ENCODE measurements around the gene CTSA.

The CTSA gene

DNA sequence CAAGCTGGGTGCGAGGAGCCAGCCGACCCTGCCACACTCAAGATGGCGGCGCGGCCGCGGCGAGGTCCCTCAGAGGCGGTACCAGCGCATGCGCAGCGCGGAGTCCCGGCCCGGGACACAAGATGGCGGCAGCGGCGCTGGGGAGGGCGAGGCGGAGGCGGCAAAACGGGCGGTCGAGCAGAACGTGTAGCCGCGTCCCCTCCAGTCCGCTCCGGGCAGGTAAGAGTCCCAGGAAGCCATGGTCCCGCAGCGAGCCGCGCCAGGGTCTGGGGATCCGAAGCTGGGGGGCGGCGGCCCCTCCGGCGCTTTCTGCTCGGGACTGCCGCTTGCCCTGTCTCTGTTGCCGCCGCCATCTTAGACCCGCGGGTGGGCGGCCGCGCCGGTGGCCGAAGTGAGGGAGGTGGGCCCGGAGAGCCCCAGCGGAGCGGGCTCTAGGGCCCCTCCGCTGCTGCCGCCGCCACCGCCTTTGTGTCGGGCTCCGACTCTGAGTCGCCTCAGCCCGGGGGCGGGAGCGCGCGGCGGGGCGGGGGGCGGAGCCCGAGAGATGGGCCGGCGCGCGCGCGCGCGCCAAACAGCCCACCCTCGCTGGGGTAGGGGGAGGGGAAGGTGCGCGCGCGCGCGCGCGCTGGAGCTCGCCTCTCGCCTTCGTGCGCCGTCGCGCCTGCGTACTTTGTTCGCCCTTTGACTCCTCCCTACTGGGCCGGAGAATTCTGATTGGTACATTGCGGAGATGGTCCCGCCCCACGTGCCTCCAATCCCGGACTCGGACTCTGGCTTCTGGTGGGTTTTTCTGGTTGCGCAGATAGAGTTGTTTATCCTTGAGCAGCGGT is 43.7 kb downstream of the CTSA start, which contains the start of gene PCIF1:
Gene PCIF1 (plus strand): TSS at position 98 of the 830 bp plus-strand sequence. CDS start 4,317 bp downstream, outside the sequence.
- Histone ChIP-seq H3K4me1 (ENCODE audit: insufficient read depth, poor library complexity, severe bottlenecking) (peaks cover 8% of the 10 kb centered on the region), H3K27ac (ENCODE audit: poor library complexity, severe bottlenecking) (peak within 1 kb of the TSS; percentile 83), H3K4me3 (ENCODE audit: severe bottlenecking) (peak within 1 kb of the TSS; percentile 85), H3K36me3 (ENCODE audit: low read depth) (peaks cover 30% of the 10 kb centered on the region), H3K27me3 (ENCODE audit: insufficient read depth, poor library complexity, severe bottlenecking) (no peaks in the 10 kb centered on the region), H3K9me3 (ENCODE audit: severe bottlenecking) (no peaks in the 10 kb centered on the region)
- ATAC-seq (ENCODE audit: low read depth) (peak; percentile 70), DNase-seq (ENCODE audit: low spot score) (peak; percentile 100)
- TF ChIP-seq, protein P1, sequence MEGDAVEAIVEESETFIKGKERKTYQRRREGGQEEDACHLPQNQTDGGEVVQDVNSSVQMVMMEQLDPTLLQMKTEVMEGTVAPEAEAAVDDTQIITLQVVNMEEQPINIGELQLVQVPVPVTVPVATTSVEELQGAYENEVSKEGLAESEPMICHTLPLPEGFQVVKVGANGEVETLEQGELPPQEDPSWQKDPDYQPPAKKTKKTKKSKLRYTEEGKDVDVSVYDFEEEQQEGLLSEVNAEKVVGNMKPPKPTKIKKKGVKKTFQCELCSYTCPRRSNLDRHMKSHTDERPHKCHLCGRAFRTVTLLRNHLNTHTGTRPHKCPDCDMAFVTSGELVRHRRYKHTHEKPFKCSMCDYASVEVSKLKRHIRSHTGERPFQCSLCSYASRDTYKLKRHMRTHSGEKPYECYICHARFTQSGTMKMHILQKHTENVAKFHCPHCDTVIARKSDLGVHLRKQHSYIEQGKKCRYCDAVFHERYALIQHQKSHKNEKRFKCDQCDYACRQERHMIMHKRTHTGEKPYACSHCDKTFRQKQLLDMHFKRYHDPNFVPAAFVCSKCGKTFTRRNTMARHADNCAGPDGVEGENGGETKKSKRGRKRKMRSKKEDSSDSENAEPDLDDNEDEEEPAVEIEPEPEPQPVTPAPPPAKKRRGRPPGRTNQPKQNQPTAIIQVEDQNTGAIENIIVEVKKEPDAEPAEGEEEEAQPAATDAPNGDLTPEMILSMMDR (IDR thresholded peaks at IDR 0.05; ENCODE audit: poor library complexity, severe bottlenecking): no peak

DNA sequence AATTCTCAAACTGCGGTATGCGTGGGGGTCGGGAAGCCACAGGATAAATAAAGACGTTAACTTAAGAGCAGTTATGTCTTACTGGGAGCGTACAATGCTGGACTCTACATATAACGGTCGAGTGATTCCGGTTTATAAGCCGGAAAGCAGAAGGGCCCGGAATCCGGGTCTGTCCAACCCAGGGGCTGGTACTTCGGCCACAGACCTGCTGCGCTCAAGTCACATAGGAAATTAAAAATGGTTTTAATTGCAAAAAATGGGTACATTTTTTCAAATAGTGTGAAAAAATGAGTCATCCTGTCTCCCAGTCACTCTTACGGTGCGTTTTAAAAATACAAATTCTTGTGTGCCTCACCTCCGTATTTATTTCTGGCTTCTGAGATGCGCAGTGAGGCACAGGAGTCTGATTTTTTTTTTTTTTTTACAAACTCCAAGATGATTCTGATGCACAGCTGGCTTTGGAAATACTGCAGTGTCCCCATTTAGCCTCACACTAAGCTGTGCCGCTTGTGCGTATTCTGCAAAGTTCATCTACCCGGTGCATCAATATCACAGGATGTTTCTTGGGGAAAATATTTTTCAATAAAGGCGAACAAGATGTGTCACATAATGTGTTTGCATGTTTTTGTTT is 44.4 kb downstream of the CTSA start:
- H3K4me1 ChIP-seq (ENCODE audit: insufficient read depth, poor library complexity, severe bottlenecking): peaks cover 8% of the 10 kb centered on the region
- peak overlapping the region; percentile 85 for H3K4me3 ChIP-seq (ENCODE audit: severe bottlenecking)
- H3K27me3 ChIP-seq (ENCODE audit: insufficient read depth, poor library complexity, severe bottlenecking): no peaks in the 10 kb centered on the region
- peak overlapping the region; percentile 83 for H3K27ac ChIP-seq (ENCODE audit: poor library complexity, severe bottlenecking)
- DNase-seq (ENCODE audit: low spot score) (no peak), ATAC-seq (ENCODE audit: low read depth) (peak; percentile 5)
- no peaks in the 10 kb centered on the region for H3K9me3 ChIP-seq (ENCODE audit: severe bottlenecking)
- peaks cover 37% of the 10 kb centered on the region for H3K36me3 ChIP-seq (ENCODE audit: low read depth)
- TF ChIP-seq, protein P1 (IDR thresholded peaks at IDR 0.05; ENCODE audit: poor library complexity, severe bottlenecking): no peak

DNA sequence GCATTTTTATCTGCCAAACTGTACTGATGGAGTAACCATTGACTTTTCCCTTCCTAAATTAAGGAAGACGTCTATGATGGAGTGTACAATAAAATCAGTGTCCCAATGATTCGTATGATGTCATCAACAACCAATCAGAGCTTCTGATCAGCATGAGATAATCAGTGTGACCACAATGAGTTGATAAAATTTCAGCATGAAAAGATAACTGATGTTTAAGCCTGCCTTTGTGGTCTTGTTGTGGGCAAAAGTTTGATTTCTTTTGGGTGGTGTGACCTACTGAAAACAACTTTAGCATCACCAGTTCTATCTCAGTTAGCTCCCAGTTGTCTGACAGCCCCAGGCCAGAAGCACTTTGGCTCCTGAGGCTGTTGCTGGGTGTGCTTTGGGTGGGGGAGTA is 46.6 kb downstream of the CTSA start:
- Histone ChIP-seq H3K36me3 (ENCODE audit: low read depth) (peaks cover 58% of the 10 kb centered on the region), H3K9me3 (ENCODE audit: severe bottlenecking) (no peaks in the 10 kb centered on the region), H3K4me1 (ENCODE audit: insufficient read depth, poor library complexity, severe bottlenecking) (peaks cover 8% of the 10 kb centered on the region), H3K27me3 (ENCODE audit: insufficient read depth, poor library complexity, severe bottlenecking) (no peaks in the 10 kb centered on the region), H3K27ac (ENCODE audit: poor library complexity, severe bottlenecking) (no peak overlapping the region), H3K4me3 (ENCODE audit: severe bottlenecking) (no peak overlapping the region)
- ATAC-seq (ENCODE audit: low read depth): no peak
- no peak for DNase-seq (ENCODE audit: low spot score)
- TF ChIP-seq, protein P1 (IDR thresholded peaks at IDR 0.05; ENCODE audit: poor library complexity, severe bottlenecking): no peak

DNA sequence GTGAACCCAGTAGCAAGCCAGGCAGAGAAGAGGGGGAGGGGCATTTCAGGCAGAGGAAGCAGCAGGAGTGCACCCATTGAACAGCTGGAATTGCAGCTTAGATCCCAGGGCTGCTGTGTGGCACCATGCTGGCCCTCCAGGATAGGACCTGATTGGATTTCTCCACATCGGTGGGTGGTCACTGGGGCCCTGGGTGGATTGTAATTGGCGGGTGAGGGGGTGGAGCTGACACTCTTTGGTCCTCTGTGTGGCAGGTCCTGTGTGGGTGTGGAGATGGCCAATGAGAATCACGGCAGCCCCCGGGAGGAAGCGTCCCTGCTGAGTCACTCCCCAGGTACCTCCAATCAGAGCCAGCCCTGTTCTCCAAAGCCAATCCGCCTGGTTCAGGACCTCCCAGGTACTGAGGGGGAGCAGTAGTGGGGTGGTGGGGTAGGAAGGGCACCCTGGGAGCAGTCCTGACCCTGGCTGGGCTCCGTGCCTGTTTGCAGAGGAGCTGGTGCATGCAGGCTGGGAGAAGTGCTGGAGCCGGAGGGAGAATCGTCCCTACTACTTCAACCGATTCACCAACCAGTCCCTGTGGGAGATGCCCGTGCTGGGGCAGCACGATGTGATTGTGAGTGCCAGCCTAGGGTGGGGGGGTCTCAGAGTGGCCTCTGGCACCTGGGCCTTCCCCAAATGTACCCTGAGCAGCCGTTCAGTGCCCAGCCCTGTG is 47.7 kb downstream of the CTSA start:
- peaks cover 69% of the 10 kb centered on the region for H3K36me3 ChIP-seq (ENCODE audit: low read depth)

More for the DNA sequence above, 47.7 kb downstream of the CTSA start:
- no peaks in the 10 kb centered on the region for H3K9me3 ChIP-seq (ENCODE audit: severe bottlenecking)
- H3K4me3 ChIP-seq (ENCODE audit: severe bottlenecking): no peak overlapping the region
- no peak overlapping the region for H3K27ac ChIP-seq (ENCODE audit: poor library complexity, severe bottlenecking)
- no peaks in the 10 kb centered on the region for H3K27me3 ChIP-seq (ENCODE audit: insufficient read depth, poor library complexity, severe bottlenecking)
- TF ChIP-seq, protein P1 (IDR thresholded peaks at IDR 0.05; ENCODE audit: poor library complexity, severe bottlenecking): no peak
- no peak for DNase-seq (ENCODE audit: low spot score)
- peaks cover 4% of the 10 kb centered on the region for H3K4me1 ChIP-seq (ENCODE audit: insufficient read depth, poor library complexity, severe bottlenecking)
- ATAC-seq (ENCODE audit: low read depth): no peak
